Measurements from ENCODE around the gene PACSIN3.

The PACSIN3 gene

DNA sequence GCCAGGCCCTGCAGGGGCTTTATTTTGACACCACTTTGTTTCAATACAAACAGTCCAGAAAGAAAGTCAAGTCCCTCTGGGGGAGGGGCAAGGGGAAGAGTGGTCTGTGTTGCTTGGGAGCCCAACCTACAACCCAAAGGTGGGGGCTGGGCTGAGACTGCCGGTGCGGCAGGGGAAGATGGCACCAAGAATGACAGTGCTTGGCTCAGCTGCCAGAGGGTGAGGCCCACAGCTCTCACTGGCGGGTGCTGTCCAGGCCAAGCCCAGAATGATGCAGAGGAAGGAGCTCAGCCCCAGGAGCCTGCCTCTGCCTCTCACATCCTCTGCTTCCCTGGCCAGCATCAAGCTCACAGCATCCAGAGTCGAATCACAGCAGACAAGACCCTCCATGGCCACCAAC, 21.9 kb downstream of the PACSIN3 start:
- Histone ChIP-seq H3K9me2 (replicated peaks; ENCODE audit: control insufficient read depth, low read length) (no peaks in the 10 kb centered on the region), H3K4me1 (ENCODE audit: control insufficient read depth, low read length) (no peaks in the 10 kb centered on the region), H3K27me3 (ENCODE audit: control insufficient read depth, low read length) (no peaks in the 10 kb centered on the region), H3F3A (ENCODE audit: control insufficient read depth, insufficient read depth) (no peaks in the 10 kb centered on the region), H3K27ac (ENCODE audit: low read depth, low read length) (no peak overlapping the region), H4K20me1 (ENCODE audit: control insufficient read depth, insufficient read depth, low read depth, low read length) (no peaks in the 10 kb centered on the region; the same call in 1 of the 2 replicates), H3K79me2 (ENCODE audit: control insufficient read depth, low read length) (peaks cover 5% of the 10 kb centered on the region), H3K4me3 (ENCODE audit: low read length) (no peak overlapping the region), H3K4me2 (ENCODE audit: low read length) (no peak overlapping the region), H3K9me3 (ENCODE audit: control insufficient read depth, insufficient read depth, low read length) (no peaks in the 10 kb centered on the region), H3K36me3 (ENCODE audit: control insufficient read depth, low read length) (peaks cover 74% of the 10 kb centered on the region)
- TF ChIP-seq EZH2phosphoT487 (IDR thresholded peaks at IDR 0.05; ENCODE audit: borderline replicate concordance, low read length): no peak
- TF ChIP-seq, protein P1, sequence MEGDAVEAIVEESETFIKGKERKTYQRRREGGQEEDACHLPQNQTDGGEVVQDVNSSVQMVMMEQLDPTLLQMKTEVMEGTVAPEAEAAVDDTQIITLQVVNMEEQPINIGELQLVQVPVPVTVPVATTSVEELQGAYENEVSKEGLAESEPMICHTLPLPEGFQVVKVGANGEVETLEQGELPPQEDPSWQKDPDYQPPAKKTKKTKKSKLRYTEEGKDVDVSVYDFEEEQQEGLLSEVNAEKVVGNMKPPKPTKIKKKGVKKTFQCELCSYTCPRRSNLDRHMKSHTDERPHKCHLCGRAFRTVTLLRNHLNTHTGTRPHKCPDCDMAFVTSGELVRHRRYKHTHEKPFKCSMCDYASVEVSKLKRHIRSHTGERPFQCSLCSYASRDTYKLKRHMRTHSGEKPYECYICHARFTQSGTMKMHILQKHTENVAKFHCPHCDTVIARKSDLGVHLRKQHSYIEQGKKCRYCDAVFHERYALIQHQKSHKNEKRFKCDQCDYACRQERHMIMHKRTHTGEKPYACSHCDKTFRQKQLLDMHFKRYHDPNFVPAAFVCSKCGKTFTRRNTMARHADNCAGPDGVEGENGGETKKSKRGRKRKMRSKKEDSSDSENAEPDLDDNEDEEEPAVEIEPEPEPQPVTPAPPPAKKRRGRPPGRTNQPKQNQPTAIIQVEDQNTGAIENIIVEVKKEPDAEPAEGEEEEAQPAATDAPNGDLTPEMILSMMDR (IDR thresholded peaks at IDR 0.05; ENCODE audit: low read depth, low read length, poor library complexity, severe bottlenecking): no peak

DNA sequence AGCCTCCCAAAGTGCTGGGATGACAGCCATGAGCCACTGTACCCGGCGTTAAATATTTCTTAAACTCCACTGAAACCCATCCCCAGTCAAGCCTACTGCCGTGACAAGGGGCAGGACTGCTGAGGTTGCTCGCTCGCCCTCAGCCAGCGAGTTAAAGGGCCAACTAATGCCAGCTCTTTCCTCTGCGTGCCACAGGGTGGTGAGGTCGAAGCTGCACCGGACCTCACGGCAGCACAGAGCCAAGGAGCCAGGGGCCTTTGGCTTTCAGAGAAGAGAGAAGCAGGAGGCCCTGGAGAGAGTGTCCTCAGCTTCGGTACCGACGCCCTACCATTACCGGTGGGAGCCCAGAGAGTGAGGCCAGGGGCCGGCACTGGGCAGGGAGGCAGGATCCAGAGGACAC, 22.3 kb downstream of the PACSIN3 start:
- Histone ChIP-seq H3K4me1 (ENCODE audit: control insufficient read depth, low read length) (no peaks in the 10 kb centered on the region), H3K36me3 (ENCODE audit: control insufficient read depth, low read length) (peaks cover 69% of the 10 kb centered on the region), H3K9me3 (ENCODE audit: control insufficient read depth, insufficient read depth, low read length) (no peaks in the 10 kb centered on the region), H3K27ac (ENCODE audit: low read depth, low read length) (no peak overlapping the region), H3F3A (ENCODE audit: control insufficient read depth, insufficient read depth) (no peaks in the 10 kb centered on the region), H3K27me3 (ENCODE audit: control insufficient read depth, low read length) (no peaks in the 10 kb centered on the region), H3K4me2 (ENCODE audit: low read length) (no peak overlapping the region), H3K9me2 (replicated peaks; ENCODE audit: control insufficient read depth, low read length) (no peaks in the 10 kb centered on the region), H3K79me2 (ENCODE audit: control insufficient read depth, low read length) (peaks cover 3% of the 10 kb centered on the region; the same call in 1 of the 2 replicates), H3K4me3 (ENCODE audit: low read length) (no peak overlapping the region), H4K20me1 (ENCODE audit: control insufficient read depth, insufficient read depth, low read depth, low read length) (no peaks in the 10 kb centered on the region; the same call in 1 of the 2 replicates)
- TF ChIP-seq, protein P1 (IDR thresholded peaks at IDR 0.05; ENCODE audit: low read depth, low read length, poor library complexity, severe bottlenecking): no peak
- no peak for TF ChIP-seq EZH2phosphoT487 (IDR thresholded peaks at IDR 0.05; ENCODE audit: borderline replicate concordance, low read length)

DNA sequence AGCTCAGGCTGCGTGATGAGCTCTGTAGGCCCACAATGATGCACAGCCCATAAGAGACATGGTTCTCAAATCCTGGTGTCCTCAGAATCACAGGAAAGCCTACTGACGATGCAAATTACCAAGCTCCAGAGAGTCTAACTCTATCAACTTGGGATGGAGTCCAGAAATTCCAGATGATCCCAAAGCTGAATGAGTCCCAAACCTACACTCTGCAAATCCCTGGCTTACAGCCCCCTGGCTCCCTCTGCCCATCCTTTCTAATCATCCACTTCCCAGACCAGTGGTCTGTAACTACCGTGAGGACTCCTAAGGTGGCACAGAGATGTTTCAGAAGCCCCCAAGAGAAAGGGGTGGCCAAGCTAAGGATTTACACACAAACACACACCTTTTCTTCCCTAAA, 23.0 kb downstream of the PACSIN3 start:
- H3K27me3 ChIP-seq (ENCODE audit: control insufficient read depth, low read length): no peaks in the 10 kb centered on the region
- no peaks in the 10 kb centered on the region for H3F3A ChIP-seq (ENCODE audit: control insufficient read depth, insufficient read depth)
- H3K36me3 ChIP-seq (ENCODE audit: control insufficient read depth, low read length): peaks cover 64% of the 10 kb centered on the region
- no peaks in the 10 kb centered on the region for H3K9me3 ChIP-seq (ENCODE audit: control insufficient read depth, insufficient read depth, low read length)
- H3K27ac ChIP-seq (ENCODE audit: low read depth, low read length): no peak overlapping the region
- TF ChIP-seq, protein P1 (IDR thresholded peaks at IDR 0.05; ENCODE audit: low read depth, low read length, poor library complexity, severe bottlenecking): no peak
- TF ChIP-seq EZH2phosphoT487 (IDR thresholded peaks at IDR 0.05; ENCODE audit: borderline replicate concordance, low read length): no peak
- no peaks in the 10 kb centered on the region for H3K9me2 ChIP-seq (replicated peaks; ENCODE audit: control insufficient read depth, low read length)
- no peak overlapping the region for H3K4me3 ChIP-seq (ENCODE audit: low read length)
- no peaks in the 10 kb centered on the region; the same call in 1 of the 2 replicates for H4K20me1 ChIP-seq (ENCODE audit: control insufficient read depth, insufficient read depth, low read depth, low read length)
- peaks cover 3% of the 10 kb centered on the region; the same call in 1 of the 2 replicates for H3K79me2 ChIP-seq (ENCODE audit: control insufficient read depth, low read length)
- no peak overlapping the region for H3K4me2 ChIP-seq (ENCODE audit: low read length)
- H3K4me1 ChIP-seq (ENCODE audit: control insufficient read depth, low read length): no peaks in the 10 kb centered on the region
